Loucy (cell line): ENCODE measurements around the gene RAI14.

ENCODE experiments used
- CTCF ChIP-seq: fragments of 200-600 bp; sonication (generic); conservative IDR thresholded peaks from 2 replicates; pipeline ENCODE4 v1.5.1; 2014; ENCODE audit warnings: mild to moderate bottlenecking, antibody characterized with exemption, low read length
- EZH2phosphoT487 ChIP-seq: fragments of 200-600 bp; IDR thresholded peaks from 2 replicates; pipeline ENCODE4 v1.6.1; 2018; ENCODE audit warnings: antibody characterized with exemption, mild to moderate bottlenecking, moderate library complexity, borderline replicate concordance

GRCh38 chr5:34865091-34865490, 209.0 kb downstream of the RAI14 start:
- no peak for TF ChIP-seq CTCF
- no peak for TF ChIP-seq EZH2phosphoT487
